IMR-90 (cell line): Measurements from ENCODE around the gene TSEN54. TPM values are rescaled to one million over a fixed set of nuclear protein-coding genes. Genes with fewer than 3 reads are reported as not detected.

Experiments used
- ATAC-seq: fragments of 200-7000 bp; cut with Tn5 transposase; 2 replicates; pipeline ENCODE4 v1.9.1; 2020; ENCODE audit warnings: low read depth, mild to moderate bottlenecking, moderate library complexity
- BruUV-seq: library from RNA; stranded (reverse); fragments of 400-500 nt; replicated peaks from 2 replicates; lab custom pipeline; 2021; lab: Mats Ljungman, UMichigan
- CTCF ChIA-PET: fragments of 300-600 bp; formaldehyde crosslinking; extraction: SDS; loops from one replicate; lab custom pipeline; 2021; ENCODE audit warnings: antibody characterized with exemption; lab: Yijun Ruan, JAX
- POLR2A ChIA-PET: fragments of 300-600 bp; sonication (Branson Sonifier 250); formaldehyde crosslinking; loops from one replicate; lab custom pipeline; 2022; ENCODE audit warnings: antibody characterized with exemption; ENCODE audit not compliant: unreplicated experiment; lab: Charles Lee
- DNase-seq: peaks from one replicate; pipeline ENCODE4 v3.0.0; 2013
- H2AFZ ChIP-seq: replicated peaks from 2 replicates; pipeline ENCODE3; 2013; ENCODE audit warnings: low read length, mild to moderate bottlenecking; ENCODE audit not compliant: poor library complexity
- H2AK5ac ChIP-seq: 2 replicates; pipeline ENCODE4 v1.6.1; 2013; ENCODE audit warnings: low read depth, low read length, inconsistent platforms
- H2AK9ac ChIP-seq: replicated peaks from 2 replicates; pipeline ENCODE3; 2013; ENCODE audit warnings: mild to moderate bottlenecking, low read depth, low read length, moderate library complexity; ENCODE audit not compliant: poor library complexity
- H2BK120ac ChIP-seq: 2 replicates; pipeline ENCODE4 v1.6.1; 2013; ENCODE audit warnings: low read depth, low read length, inconsistent platforms
- H2BK15ac ChIP-seq: 3 replicates; pipeline ENCODE4 v1.6.1; 2013; ENCODE audit warnings: low read depth, low read length, inconsistent platforms
- H2BK20ac ChIP-seq: 2 replicates; pipeline ENCODE4 v1.6.1; 2013; ENCODE audit warnings: low read depth, mild to moderate bottlenecking, inconsistent platforms, low read length, moderate library complexity
- H2BK5ac ChIP-seq: 2 replicates; pipeline ENCODE4 v1.6.1; 2013; ENCODE audit warnings: mild to moderate bottlenecking, low read depth, low read length, inconsistent platforms; ENCODE audit not compliant: poor library complexity, severe bottlenecking
- H3K14ac ChIP-seq: replicated peaks from 2 replicates; pipeline ENCODE4 v1.6.1; 2013; ENCODE audit warnings: low read depth, low read length, inconsistent platforms
- H3K18ac ChIP-seq: 2 replicates; pipeline ENCODE4 v1.6.1; 2013; ENCODE audit warnings: low read depth, low read length, control low read depth
- H3K23ac ChIP-seq: 2 replicates; pipeline ENCODE4 v1.6.1; 2013; ENCODE audit warnings: low read depth, low read length, inconsistent platforms
- H3K27ac ChIP-seq: 2 replicates; pipeline ENCODE4 v1.5.1; 2013; ENCODE audit warnings: mild to moderate bottlenecking, control low read depth, low read length; ENCODE audit not compliant: insufficient read depth
- H3K27me3 ChIP-seq: 2 replicates; pipeline ENCODE4 v1.6.1; 2013; ENCODE audit warnings: low read length; ENCODE audit not compliant: control insufficient read depth, insufficient read depth
- H3K36me3 ChIP-seq: 2 replicates; pipeline ENCODE4 v1.6.1; 2013; ENCODE audit warnings: low read length, mixed read lengths; ENCODE audit not compliant: control insufficient read depth, insufficient read depth
- H3K4ac ChIP-seq: 2 replicates; pipeline ENCODE4 v1.6.1; 2013; ENCODE audit warnings: low read depth, low read length, inconsistent platforms
- H3K4me1 ChIP-seq: 2 replicates; pipeline ENCODE4 v1.6.1; 2013; ENCODE audit warnings: low read length, mixed read lengths; ENCODE audit not compliant: control insufficient read depth, insufficient read depth
- H3K4me2 ChIP-seq: 2 replicates; pipeline ENCODE4 v1.6.1; 2013; ENCODE audit warnings: low read depth, mild to moderate bottlenecking, control low read depth, low read length, moderate library complexity
- H3K4me3 ChIP-seq: 2 replicates; pipeline ENCODE4 v1.5.1; 2013; ENCODE audit warnings: low read depth, mild to moderate bottlenecking, control low read depth, low read length, moderate library complexity; ENCODE audit not compliant: insufficient read depth
- H3K56ac ChIP-seq: 2 replicates; pipeline ENCODE4 v1.6.1; 2013; ENCODE audit warnings: low read length, inconsistent platforms; ENCODE audit not compliant: insufficient read depth; ENCODE audit errors: extremely low read depth
- H3K79me1 ChIP-seq, 2 experiments: 2 replicates each; pipeline ENCODE4 v1.6.1; 2013; ENCODE audit warnings: low read length in 2 of 2, inconsistent platforms in 1 of 2, low read depth in 1 of 2
- H3K9ac ChIP-seq: 2 replicates; pipeline ENCODE4 v1.6.1; 2013; ENCODE audit warnings: low read depth, low read length, control low read depth
- H3K9me1 ChIP-seq: 2 replicates; pipeline ENCODE4 v1.6.1; 2013; ENCODE audit warnings: low read length, inconsistent platforms; ENCODE audit not compliant: insufficient read depth
- H3K9me3 ChIP-seq: 2 replicates; pipeline ENCODE4 v1.6.1; 2013; ENCODE audit warnings: low read length; ENCODE audit not compliant: control insufficient read depth, insufficient read depth
- H4K20me1 ChIP-seq: 2 replicates; pipeline ENCODE4 v1.6.1; 2013; ENCODE audit warnings: low read length, inconsistent platforms; ENCODE audit not compliant: insufficient read depth
- H4K5ac ChIP-seq: 2 replicates; pipeline ENCODE4 v1.6.1; 2013; ENCODE audit warnings: mild to moderate bottlenecking, low read depth, low read length, control low read depth
- H4K8ac ChIP-seq, 2 experiments: 2 replicates each; pipeline ENCODE4 v1.6.1; 2013; ENCODE audit warnings: low read depth in 2 of 2, low read length in 2 of 2, control low read depth in 1 of 2, inconsistent platforms in 1 of 2
- H4K91ac ChIP-seq: 2 replicates; pipeline ENCODE4 v1.6.1; 2013; ENCODE audit warnings: low read depth, low read length, inconsistent platforms; ENCODE audit not compliant: insufficient read depth
- BHLHE40 ChIP-seq: fragments of 150-350 bp; IDR thresholded peaks from 2 replicates; pipeline ENCODE4 v1.6.1; 2016; ENCODE audit warnings: mild to moderate bottlenecking, low read depth, low read length
- CEBPB ChIP-seq: IDR thresholded peaks from 2 replicates; pipeline ENCODE4 v1.6.1; 2012; ENCODE audit warnings: low read depth, low read length, improper control_type of control experiment
- CHD1 ChIP-seq: IDR thresholded peaks from 2 replicates; pipeline ENCODE4 v1.6.1; 2012; ENCODE audit warnings: low read depth, low read length, improper control_type of control experiment
- CTCF ChIP-seq: conservative IDR thresholded peaks from 2 replicates; pipeline ENCODE4 v1.5.1; 2012; ENCODE audit warnings: mild to moderate bottlenecking, low read depth, low read length, improper control_type of control experiment
- ELK1 ChIP-seq: fragments of 150-350 bp; IDR thresholded peaks from 2 replicates; pipeline ENCODE4 v1.6.1; 2016; ENCODE audit warnings: low read depth, mild to moderate bottlenecking, low read length, moderate library complexity, borderline replicate concordance
- POLR2A ChIP-seq: IDR thresholded peaks from 2 replicates; pipeline ENCODE4 v1.6.1; 2012; ENCODE audit warnings: mild to moderate bottlenecking, low read depth, low read length
- RAD21 ChIP-seq: IDR thresholded peaks from 2 replicates; pipeline ENCODE4 v1.6.1; 2012; ENCODE audit warnings: low read length, improper control_type of control experiment
- RCOR1 ChIP-seq: IDR thresholded peaks from 2 replicates; pipeline ENCODE4 v1.6.1; 2012; ENCODE audit warnings: mild to moderate bottlenecking, low read length, improper control_type of control experiment; ENCODE audit not compliant: insufficient replicate concordance
- SMC3 ChIP-seq: fragments of 150-350 bp; IDR thresholded peaks from 2 replicates; pipeline ENCODE4 v1.6.1; 2016; ENCODE audit warnings: low read depth, mild to moderate bottlenecking, antibody characterized with exemption, low read length, moderate library complexity
- WGBS, 2 experiments: methylation state at CpG; one replicate each; pipeline versions ENCODE4 v1.1.5 to v1.1.7; 2013; ENCODE audit warnings: missing lambda C conversion rate in 2 of 2; ENCODE audit not compliant: insufficient read length in 1 of 2; ENCODE audit errors: extremely low coverage in 2 of 2; 5-methylcytosine and 5-hydroxymethylcytosine counted together
- dilution Hi-C: fragments of 300-500 bp; cut with HindIII; formaldehyde crosslinking; loops from one replicate; pipeline ENCODE4 v1.14.3; 2018; ENCODE audit warnings: low sequenced_read_pairs; ENCODE audit not compliant: unreplicated experiment
- in situ Hi-C: fragments of 300-500 bp; cut with MboI; formaldehyde crosslinking; loops from 3 replicates; pipeline ENCODE4 v1.14.3; 2019; ENCODE audit warnings: low sequenced_read_pairs, inconsistent platforms, mixed read lengths
- intact Hi-C: fragments of 100-400 bp; cut with micrococcal nuclease; formaldehyde crosslinking; loops from 2 replicates; pipeline ENCODE4 v1.10.0; 2022
- polyA plus RNA-seq, 3 experiments: library from polyadenylated mRNA; depleted of rRNA; stranded (reverse); fragments of >200 nt; gene quantifications; 2 replicates each; pipeline ENCODE4 v1.2.3, GENCODE V29; 2012; ENCODE audit warnings: low replicate concordance in 1 of 3
- total RNA-seq: library from RNA; depleted of rRNA; stranded (reverse); fragments of >200 nt; gene quantifications from 2 replicates; pipeline ENCODE4 v1.2.3, GENCODE V29; 2012

TSEN54 gene
- total and polyA plus RNA-seq, 2 of the 4 experiments (the other 2 are of a cell fraction), result 7.2 to 14.9 TPM

- H2AK5ac ChIP-seq, result no peak overlapping the region
- no peak overlapping the region for H3K4ac ChIP-seq
- in situ Hi-C loops (no loop called here), dilution Hi-C loops (no loop called here), intact Hi-C loops (no loop called here)
- no TSS peak for BruUV-seq
- no peak overlapping the region for H3K27ac ChIP-seq
- H3K14ac ChIP-seq, result no peak overlapping the region
- no peaks in the 10 kb centered on the region for H3K4me1 ChIP-seq
- H4K91ac ChIP-seq, result no peak overlapping the region
- H2BK5ac ChIP-seq, result no peak overlapping the region
- H3K4me2 ChIP-seq, result no peak overlapping the region
- H3K9ac ChIP-seq, result no peak overlapping the region
- no peak overlapping the region for H3K23ac ChIP-seq
- H2AK9ac ChIP-seq, result no peak overlapping the region
- H3K27me3 ChIP-seq, result no peaks in the 10 kb centered on the region
- H2BK120ac ChIP-seq, result no peak overlapping the region
- ChIA-PET CTCF (no interaction called here), POLR2A (no interaction called here)
- WGBS, 2 experiments, result 88% methylated on average over 7 of the region's 40 CpGs; no CpG with 5 or more reads in 1 of the 2 experiments
- H3K9me1 ChIP-seq, result no peaks in the 10 kb centered on the region
- no peak overlapping the region for H3K4me3 ChIP-seq
- TF ChIP-seq RAD21 (no peak), RCOR1 (no peak), POLR2A (no peak), ELK1 (no peak), CTCF (no peak), SMC3 (no peak), BHLHE40 (no peak), CEBPB (no peak), CHD1 (no peak)
- H4K8ac ChIP-seq, result no peak overlapping the region
- H4K20me1 ChIP-seq, result no peaks in the 10 kb centered on the region
- H4K5ac ChIP-seq, result no peak overlapping the region
- H3K9me3 ChIP-seq, result no peaks in the 10 kb centered on the region
- peaks cover 42% of the 10 kb centered on the region for H3K36me3 ChIP-seq
- H2BK20ac ChIP-seq, result no peak overlapping the region
- H3K79me1 ChIP-seq, result no peaks in the 10 kb centered on the region
- ATAC-seq (no peak), DNase-seq (no peak)
- H2BK15ac ChIP-seq, result no peak overlapping the region
- no peak overlapping the region for H2AFZ ChIP-seq
- H3K18ac ChIP-seq, result no peak overlapping the region
- H3K56ac ChIP-seq, result no peak overlapping the region
These were observed 14.1 kb upstream of the TSEN54 start for GRCh38 chr17:75502072-75502720.
